T-helper 17 cell (primary cell): Measurements from ENCODE around the gene RSPH9. TPM values are rescaled to one million over a fixed set of nuclear protein-coding genes. Genes with fewer than 3 reads are reported as not detected.

Experiments
- ATAC-seq: fragments of 150-1000 bp; cut with Tn5 transposase; 2 replicates; pipeline ENCODE4 v1.10.0; 2021; ENCODE audit warnings: mild to moderate bottlenecking, moderate library complexity
- DNase-seq, 3 donors: peaks; one replicate each; pipeline versions ENCODE4 v3.0.0 to v3.0.0-alpha.2; 2020 to 2021
- H3K9me3 ChIP-seq: one replicate; pipeline ENCODE4 v1.7.0; 2013; ENCODE audit warnings: low read length, mild to moderate bottlenecking; ENCODE audit not compliant: control insufficient read depth, poor library complexity, severe bottlenecking
- H3K27ac Mint-ChIP-seq: one replicate; pipeline ENCODE4 v1.8.0; 2022; ENCODE audit warnings: mild to moderate bottlenecking, moderate library complexity, mixed read lengths
- H3K27me3 Mint-ChIP-seq: one replicate; pipeline ENCODE4 v1.8.0; 2022; ENCODE audit warnings: mixed read lengths
- H3K36me3 Mint-ChIP-seq: one replicate; pipeline ENCODE4 v1.8.0; 2022; ENCODE audit warnings: low read depth, mixed read lengths
- H3K4me1 Mint-ChIP-seq: one replicate; pipeline ENCODE4 v1.8.0; 2022; ENCODE audit warnings: mild to moderate bottlenecking, mixed read lengths
- H3K4me3 Mint-ChIP-seq: one replicate; pipeline ENCODE4 v1.8.0; 2022; ENCODE audit warnings: mild to moderate bottlenecking, moderate library complexity, mixed read lengths
- total RNA-seq, 4 donors: library from RNA in 2 of 4; stranded (reverse) in 2 of 4; gene quantifications; one replicate each; pipeline ENCODE4 v1.2.3 and lab custom pipeline; 2022 to 2026

The RSPH9 gene
- total RNA-seq, 2 donors from 2014 or later, result 0.29 TPM; not detected in 1

GRCh38 chr6:43676962-43677606, 32.2 kb downstream of the RSPH9 start:
- peaks cover 5% of the 10 kb centered on the region for H3K36me3 Mint-ChIP-seq
- no peak for ATAC-seq
- no peaks in the 10 kb centered on the region for H3K27me3 Mint-ChIP-seq
- no peak for DNase-seq
- no peaks in the 10 kb centered on the region for H3K9me3 ChIP-seq
- H3K4me1 Mint-ChIP-seq, result peaks cover 9% of the 10 kb centered on the region
- peak overlapping the region; percentile 21 for H3K27ac Mint-ChIP-seq
- no peak overlapping the region for H3K4me3 Mint-ChIP-seq

GRCh38 chr6:43677759-43678158, 32.9 kb downstream of the RSPH9 start:
- H3K4me1 Mint-ChIP-seq, result peaks cover 10% of the 10 kb centered on the region
- ATAC-seq (no peak), DNase-seq (no peak)
- H3K4me3 Mint-ChIP-seq, result no peak overlapping the region
- H3K36me3 Mint-ChIP-seq, result peaks cover 5% of the 10 kb centered on the region
- peak overlapping the region; percentile 21 for H3K27ac Mint-ChIP-seq
- no peaks in the 10 kb centered on the region for H3K9me3 ChIP-seq
- H3K27me3 Mint-ChIP-seq, result no peaks in the 10 kb centered on the region

- H3K36me3 Mint-ChIP-seq, result peaks cover 5% of the 10 kb centered on the region
- ATAC-seq, result no peak
- no peak for DNase-seq
- H3K27ac Mint-ChIP-seq, result peak overlapping the region; percentile 21
- H3K9me3 ChIP-seq, result no peaks in the 10 kb centered on the region
- no peak overlapping the region for H3K4me3 Mint-ChIP-seq
- peaks cover 13% of the 10 kb centered on the region for H3K4me1 Mint-ChIP-seq
- H3K27me3 Mint-ChIP-seq, result no peaks in the 10 kb centered on the region
Observed at GRCh38 chr6:43678341-43678740, 33.5 kb downstream of the RSPH9 start.

GRCh38 chr6:43679057-43679456, 34.2 kb downstream of the RSPH9 start:
- no peaks in the 10 kb centered on the region for H3K9me3 ChIP-seq
- no peaks in the 10 kb centered on the region for H3K27me3 Mint-ChIP-seq
- ATAC-seq, result no peak
- H3K4me3 Mint-ChIP-seq, result no peak overlapping the region
- peaks cover 18% of the 10 kb centered on the region for H3K4me1 Mint-ChIP-seq
- DNase-seq, result no peak
- no peak overlapping the region for H3K27ac Mint-ChIP-seq
- peaks cover 5% of the 10 kb centered on the region for H3K36me3 Mint-ChIP-seq

- Mint-ChIP-seq H3K27ac (no peak overlapping the region), H3K4me1 (peaks cover 27% of the 10 kb centered on the region), H3K36me3 (peaks cover 5% of the 10 kb centered on the region), H3K4me3 (no peak overlapping the region), H3K27me3 (no peaks in the 10 kb centered on the region)
- no peak for DNase-seq
- no peaks in the 10 kb centered on the region for H3K9me3 ChIP-seq
- ATAC-seq, result no peak
Observed at GRCh38 chr6:43680308-43681200, 35.7 kb downstream of the RSPH9 start.

GRCh38 chr6:43681303-43681702, 36.5 kb downstream of the RSPH9 start:
- no peaks in the 10 kb centered on the region for H3K27me3 Mint-ChIP-seq
- no peak overlapping the region for H3K4me3 Mint-ChIP-seq
- H3K36me3 Mint-ChIP-seq, result peaks cover 5% of the 10 kb centered on the region
- H3K27ac Mint-ChIP-seq, result no peak overlapping the region
- peaks cover 30% of the 10 kb centered on the region for H3K4me1 Mint-ChIP-seq
- DNase-seq, result no peak
- H3K9me3 ChIP-seq, result no peaks in the 10 kb centered on the region
- ATAC-seq, result no peak

GRCh38 chr6:43682724-43683429, 38.0 kb downstream of the RSPH9 start:
- H3K9me3 ChIP-seq, result no peaks in the 10 kb centered on the region
- Mint-ChIP-seq H3K27ac (no peak overlapping the region), H3K36me3 (peaks cover 3% of the 10 kb centered on the region), H3K4me1 (peaks cover 41% of the 10 kb centered on the region), H3K27me3 (no peaks in the 10 kb centered on the region), H3K4me3 (no peak overlapping the region)
- ATAC-seq (no peak), DNase-seq (no peak)

GRCh38 chr6:43683708-43684455, 39.0 kb downstream of the RSPH9 start:
- H3K9me3 ChIP-seq, result no peaks in the 10 kb centered on the region
- ATAC-seq, result no peak
- Mint-ChIP-seq H3K27me3 (no peaks in the 10 kb centered on the region), H3K36me3 (peaks cover 3% of the 10 kb centered on the region), H3K4me3 (no peak overlapping the region), H3K4me1 (peaks cover 45% of the 10 kb centered on the region), H3K27ac (no peak overlapping the region)
- DNase-seq, result no peak

GRCh38 chr6:43687079-43687436, 42.2 kb downstream of the RSPH9 start:
- H3K9me3 ChIP-seq, result no peaks in the 10 kb centered on the region
- H3K4me3 Mint-ChIP-seq, result peak overlapping the region; percentile 96
- H3K27me3 Mint-ChIP-seq, result no peaks in the 10 kb centered on the region
- ATAC-seq, result no peak
- peak overlapping the region; percentile 91 for H3K27ac Mint-ChIP-seq
- DNase-seq, result no peak
- H3K4me1 Mint-ChIP-seq, result peaks cover 37% of the 10 kb centered on the region
- H3K36me3 Mint-ChIP-seq, result no peaks in the 10 kb centered on the region

- Mint-ChIP-seq H3K4me3 (peak within 1 kb of the TSS; percentile 96), H3K4me1 (peaks cover 35% of the 10 kb centered on the region), H3K27ac (peak within 1 kb of the TSS; percentile 91), H3K27me3 (no peaks in the 10 kb centered on the region), H3K36me3 (no peaks in the 10 kb centered on the region)
- no peaks in the 10 kb centered on the region for H3K9me3 ChIP-seq
- ATAC-seq, result peak; percentile 95
- peak; percentile 60 to 65 (median 62) for DNase-seq
Observed at GRCh38 chr6:43687437-43688347, 42.9 kb downstream of the RSPH9 start, which contains the start of gene MRPS18A. Gene MRPS18A, minus strand, starts transcription at chr6:43687791. Its CDS starts 12 bp downstream, at chr6:43687779.

GRCh38 chr6:43689421-43689820, 44.6 kb downstream of the RSPH9 start:
- Mint-ChIP-seq H3K36me3 (no peaks in the 10 kb centered on the region), H3K27me3 (peaks cover 1% of the 10 kb centered on the region), H3K4me3 (no peak overlapping the region), H3K4me1 (peaks cover 24% of the 10 kb centered on the region), H3K27ac (no peak overlapping the region)
- DNase-seq (no peak), ATAC-seq (no peak)
- no peaks in the 10 kb centered on the region for H3K9me3 ChIP-seq
